ENCODE results near the gene NDUFS1. TPM values are rescaled to one million over a fixed set of nuclear protein-coding genes. Genes with fewer than 3 reads are reported as not detected.

Gene NDUFS1
- polyA plus RNA-seq (2012; rRNA removed) = 54.8 and 90.7 TPM in 2 replicates
- 77.6 and 80.6 TPM in 2 replicates for polyA plus RNA-seq (2012; cell fraction: cytosol; rRNA removed)
- polyA plus RNA-seq (2012; cell fraction: nucleus; rRNA removed) = 35.6 and 60.0 TPM in 2 replicates

GRCh38 chr2:206159346-206160124 is at the start of gene NDUFS1, which contains the start of gene EEF1B2:
NDUFS1 (minus strand) TSS chr2:206159444; CDS start chr2:206153678, 5,766 bp downstream.
EEF1B2 (plus strand) TSS chr2:206159895; CDS start chr2:206159980, 85 bp downstream.
- CTCF ChIA-PET = interaction anchor here (1.3 to 1.4 kb wide), 2 partner anchors 105 to 273 kb away, joined by 3 read pairs; no protein-coding TSS in a partner anchor
- TF ChIP-seq NRF1 (IDR thresholded peaks at IDR 0.05; ENCODE audit: low read depth, low read length) (no peak), PBX3 (IDR thresholded peaks at IDR 0.05) (peak; percentile 47), SMC3 (IDR thresholded peaks at IDR 0.05; ENCODE audit: low read depth, low read length) (no peak), CHD2 (IDR thresholded peaks at IDR 0.05; ENCODE audit: low read length, partially characterized antibody) (peak; percentile 29), EZH2phosphoT487 (IDR thresholded peaks at IDR 0.05; ENCODE audit: borderline replicate concordance, low read depth) (no peak), TAF1 (IDR thresholded peaks at IDR 0.05; ENCODE audit: borderline replicate concordance, low read depth, low read length) (peak; percentile 87; the same call in 1 of the 2 replicates), MXI1 (IDR thresholded peaks at IDR 0.05; ENCODE audit: low read depth, low read length) (peak; percentile 47), ELF1 (IDR thresholded peaks at IDR 0.05) (peak; percentile 41), NFIC (IDR thresholded peaks at IDR 0.05; ENCODE audit: borderline replicate concordance) (no peak), USF1 (IDR thresholded peaks at IDR 0.05; ENCODE audit: borderline replicate concordance, low read depth) (peak; percentile 73; the same call in 1 of the 2 replicates), SIN3A (IDR thresholded peaks at IDR 0.05; ENCODE audit: borderline replicate concordance, low read depth, low read length) (peak; percentile 80; the same call in 1 of the 2 replicates), FOXM1 (IDR thresholded peaks at IDR 0.05; ENCODE audit: low read depth) (no peak), TEAD4 (IDR thresholded peaks at IDR 0.05; ENCODE audit: borderline replicate concordance, insufficient read depth) (no peak), REST (IDR thresholded peaks at IDR 0.05; ENCODE audit: low read depth, low read length) (no peak), MAX (IDR thresholded peaks at IDR 0.05; ENCODE audit: low read depth) (peak; percentile 95), MEF2A (IDR thresholded peaks at IDR 0.05; ENCODE audit: borderline replicate concordance, low read depth) (no peak), JUND (IDR thresholded peaks at IDR 0.05) (0 out of 2 replicates have a peak, but pooled peaks have one; percentile 2), USF2 (IDR thresholded peaks at IDR 0.05; ENCODE audit: borderline replicate concordance, low read depth, low read length) (no peak), FOXJ3 (CRISPR knock-in tag; IDR thresholded peaks at IDR 0.05) (no peak), IRF3 (IDR thresholded peaks at IDR 0.05; ENCODE audit: low read depth, low read length) (no peak), RFX5 (IDR thresholded peaks at IDR 0.05; ENCODE audit: low read length) (no peak), TCF12 (IDR thresholded peaks at IDR 0.05) (peak; percentile 22; the same call in 1 of the 2 replicates), EP300 (IDR thresholded peaks at IDR 0.05; ENCODE audit: borderline replicate concordance in 1 of 2, low read depth in 1 of 2, low read length in 1 of 2) (peak; percentile 7 to 41; a peak in 1 of 4 replicates), RXRA (IDR thresholded peaks at IDR 0.05; ENCODE audit: borderline replicate concordance, low read depth) (0 out of 2 replicates have a peak, but pooled peaks have one; percentile 4), RAD21 (IDR thresholded peaks at IDR 0.05; ENCODE audit: low read length) (no peak)

More at GRCh38 chr2:206159346-206160124, at the start of gene NDUFS1, which contains the start of gene EEF1B2:
- Histone ChIP-seq H3K79me2 (ENCODE audit: insufficient read depth) (peaks cover 85% of the 10 kb centered on the region), H3K9ac (peak within 1 kb of the TSS; percentile 85), H4K20me1 (ENCODE audit: insufficient read depth) (peaks cover 12% of the 10 kb centered on the region), H3K4me3 (ENCODE audit: low read depth in 2 of 2, low read length in 1 of 2) (peak within 1 kb of the TSS; percentile 76 to 84), H2AFZ (ENCODE audit: low read depth) (peak within 1 kb of the TSS; percentile 82), H3F3A (replicated peaks; ENCODE audit: insufficient read depth) (peaks cover 5% of the 10 kb centered on the region), H3K36me3 (replicated peaks in 1 of 2; ENCODE audit: control insufficient read depth in 1 of 2, insufficient read depth in 2 of 2, low read length in 1 of 2) (peaks cover 21 to 43% of the 10 kb centered on the region in 2 experiments), H3K4me1 (ENCODE audit: control insufficient read depth in 1 of 2, insufficient read depth in 2 of 2, low read depth in 1 of 2, low read length in 1 of 2) (peaks cover 4 to 12% of the 10 kb centered on the region in 2 experiments; a peak in 3 of 4 replicates), H3K4me2 (peak within 1 kb of the TSS; percentile 80), H3K9me2 (no peaks in the 10 kb centered on the region), H3K9me3 (no peaks in the 10 kb centered on the region), H3K27me3 (ENCODE audit: insufficient read depth) (no peaks in the 10 kb centered on the region), H3K27ac (ENCODE audit: low read depth in 2 of 2, low read length in 1 of 2) (peak within 1 kb of the TSS; percentile 88 to 93)
- POLR2A ChIA-PET = interaction anchor here (0.5 to 1.1 kb wide), 4 partner anchors 21 to 105 kb away, joined by 3 to 8 read pairs (median 5); partner anchors contain the start of gene INO80D
- peak; percentile 95 for DNase-seq
- WGBS (ENCODE audit: low lambda C conversion rate) = under 1% methylated on average over 40 of the region's 64 CpGs

Measured in SK-N-SH (cell line).